ENCODE data around the gene CNKSR3. TPM values are rescaled to one million over a fixed set of nuclear protein-coding genes. Genes with fewer than 3 reads are reported as not detected.

Gene CNKSR3
- total RNA-seq, 4 donors from 2014 or later = 8.8 to 12.4 (median 11.2) TPM

- no peaks in the 10 kb centered on the region for H3K27me3 ChIP-seq
- H3K27ac ChIP-seq = no peak overlapping the region
- DNase-seq (ENCODE audit: low spot score in 2 of 2) = no peak
- no peak overlapping the region for H3K4me3 ChIP-seq
- H3K36me3 ChIP-seq = no peaks in the 10 kb centered on the region
- H3K4me1 ChIP-seq = peaks cover 6% of the 10 kb centered on the region
- TF ChIP-seq CTCF (IDR thresholded peaks at IDR 0.05) = no peak
- no peak for TF ChIP-seq EP300 (IDR thresholded peaks at IDR 0.05)
- no peak for TF ChIP-seq POLR2A (IDR thresholded peaks at IDR 0.05)
- no peak for TF ChIP-seq POLR2AphosphoS5 (IDR thresholded peaks at IDR 0.05)
- H3K9me3 ChIP-seq = no peaks in the 10 kb centered on the region
- WGBS = 59% methylated on average over 3 of the region's 3 CpGs
Observed at GRCh38 chr6:154466139-154466538, 44.3 kb downstream of the CNKSR3 start.

GRCh38 chr6:154463573-154464419 is 46.7 kb downstream of the CNKSR3 start:
- DNase-seq (ENCODE audit: low spot score in 2 of 2) = no peak
- Histone ChIP-seq H3K9me3 (no peaks in the 10 kb centered on the region), H3K27ac (no peak overlapping the region), H3K27me3 (no peaks in the 10 kb centered on the region), H3K4me1 (peaks cover 12% of the 10 kb centered on the region), H3K4me3 (no peak overlapping the region), H3K36me3 (no peaks in the 10 kb centered on the region)
- 87% methylated on average over 7 of the region's 7 CpGs for WGBS
- TF ChIP-seq EP300 (IDR thresholded peaks at IDR 0.05) (no peak), CTCF (IDR thresholded peaks at IDR 0.05) (no peak), POLR2A (IDR thresholded peaks at IDR 0.05) (no peak), POLR2AphosphoS5 (IDR thresholded peaks at IDR 0.05) (no peak)

GRCh38 chr6:154462425-154462824 is 48.1 kb downstream of the CNKSR3 start:
- Histone ChIP-seq H3K27me3 (no peaks in the 10 kb centered on the region), H3K36me3 (no peaks in the 10 kb centered on the region), H3K4me1 (peaks cover 23% of the 10 kb centered on the region), H3K9me3 (no peaks in the 10 kb centered on the region), H3K4me3 (no peak overlapping the region), H3K27ac (no peak overlapping the region)
- 62% methylated on average over 5 of the region's 5 CpGs for WGBS
- TF ChIP-seq POLR2AphosphoS5 (IDR thresholded peaks at IDR 0.05) (no peak), EP300 (IDR thresholded peaks at IDR 0.05) (no peak), POLR2A (IDR thresholded peaks at IDR 0.05) (no peak)
- DNase-seq (ENCODE audit: low spot score in 2 of 2) = no peak

DNA sequence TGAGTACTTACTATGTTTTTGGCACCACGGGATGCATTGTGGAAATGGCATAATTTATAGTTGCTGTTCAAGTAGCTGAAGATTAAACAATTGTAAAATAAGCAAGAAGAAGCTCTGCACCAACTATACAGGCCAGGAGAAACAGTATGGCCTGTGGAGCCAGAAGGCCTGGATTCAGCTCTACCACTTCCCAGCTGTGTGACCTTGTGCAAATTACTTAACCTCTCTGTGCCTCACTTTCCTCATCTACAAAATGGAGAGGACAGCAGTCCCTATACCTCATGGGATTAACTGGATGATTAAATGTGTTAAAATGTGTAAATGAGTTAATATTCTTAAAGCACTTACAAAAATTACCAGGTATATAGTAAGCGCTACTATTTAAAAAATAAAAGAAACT is 49.1 kb downstream of the CNKSR3 start:
- TF ChIP-seq POLR2AphosphoS5 (IDR thresholded peaks at IDR 0.05) (no peak), EP300 (IDR thresholded peaks at IDR 0.05) (no peak), POLR2A (IDR thresholded peaks at IDR 0.05) (no peak), CTCF (IDR thresholded peaks at IDR 0.05) (no peak)
- H3K4me1 ChIP-seq = peaks cover 23% of the 10 kb centered on the region
- no peak overlapping the region for H3K4me3 ChIP-seq
- WGBS = 91% methylated on average over 2 of the region's 2 CpGs
- no peaks in the 10 kb centered on the region for H3K27me3 ChIP-seq
- H3K27ac ChIP-seq = no peak overlapping the region
- no peaks in the 10 kb centered on the region for H3K36me3 ChIP-seq
- H3K9me3 ChIP-seq = no peaks in the 10 kb centered on the region
- no peak for DNase-seq (ENCODE audit: low spot score in 2 of 2)

- peaks cover 20% of the 10 kb centered on the region for H3K4me1 ChIP-seq
- H3K36me3 ChIP-seq = no peaks in the 10 kb centered on the region
- H3K9me3 ChIP-seq = no peaks in the 10 kb centered on the region
- DNase-seq (ENCODE audit: low spot score in 2 of 2) = no peak
- no peak overlapping the region for H3K4me3 ChIP-seq
- H3K27ac ChIP-seq = no peak overlapping the region
- TF ChIP-seq EP300 (IDR thresholded peaks at IDR 0.05) = no peak
- no peak for TF ChIP-seq POLR2AphosphoS5 (IDR thresholded peaks at IDR 0.05)
- TF ChIP-seq POLR2A (IDR thresholded peaks at IDR 0.05) = no peak
- no peak for TF ChIP-seq CTCF (IDR thresholded peaks at IDR 0.05)
- WGBS = 88% methylated on average over 11 of the region's 13 CpGs
- H3K27me3 ChIP-seq = no peaks in the 10 kb centered on the region
Observed at GRCh38 chr6:154460306-154461071, 50.0 kb downstream of the CNKSR3 start.

All from suprapubic skin (tissue), 4 donors.